Esophagus muscularis mucosa (tissue), 4 donors: Measurements from ENCODE around the gene SECTM1. TPM values are rescaled to one million over a fixed set of nuclear protein-coding genes. Genes with fewer than 3 reads are reported as not detected.

ENCODE experiments used
- DNase-seq: peaks from one replicate; pipeline ENCODE4 v3.0.0-alpha.2; 2017; ENCODE audit errors: extremely low spot score
- H3K27ac ChIP-seq, 4 donors: fragments of 200-600 bp; sonication (generic); replicated peaks in 1 of 4; 1 replicate in 3 of 4; 2 replicates in 1 of 4; pipeline ENCODE4 v1.5.1; 2016 to 2019; ENCODE audit warnings: mild to moderate bottlenecking in 1 of 4
- H3K27me3 ChIP-seq, 4 donors: fragments of 200-600 bp; sonication (generic); one replicate each; pipeline versions ENCODE4 v1.5.1 to v1.6.0; 2016 to 2019
- H3K36me3 ChIP-seq, 4 donors: fragments of 200-600 bp; sonication (generic); one replicate each; pipeline ENCODE4 v1.5.1; 2016 to 2019
- H3K4me1 ChIP-seq, 4 donors: fragments of 200-600 bp; sonication (generic); one replicate each; pipeline ENCODE4 v1.5.1; 2016 to 2019
- H3K4me3 ChIP-seq, 4 donors: fragments of 200-600 bp; sonication (generic); 1 replicate in 2 of 4; 2 replicates in 2 of 4; pipeline ENCODE4 v1.5.1; 2016 to 2019; ENCODE audit warnings: mild to moderate bottlenecking in 4 of 4, moderate library complexity in 1 of 4
- H3K9me3 ChIP-seq, 4 donors: fragments of 200-600 bp; sonication (generic); 1 replicate in 3 of 4; 2 replicates in 1 of 4; pipeline ENCODE4 v1.5.1; 2016 to 2019
- CTCF ChIP-seq, 3 experiments: fragments of 200-600 bp in 2 of 3; fragments of 450-650 bp in 1 of 3; sonication (generic) in 2 of 3; IDR thresholded peaks; one replicate each; pipeline ENCODE4 v1.5.1; 2017 to 2019; ENCODE audit warnings: antibody characterized with exemption in 3 of 3, mild to moderate bottlenecking in 2 of 3, moderate library complexity in 1 of 3
- EP300 ChIP-seq: sonication (generic); formaldehyde crosslinking; IDR thresholded peaks from one replicate; pipeline ENCODE4 v1.6.1; 2017; ENCODE audit warnings: antibody characterized with exemption
- POLR2A ChIP-seq: fragments of 450-650 bp; IDR thresholded peaks from one replicate; pipeline ENCODE4 v1.6.1; 2017; ENCODE audit warnings: antibody characterized with exemption, moderate library complexity, mild to moderate bottlenecking, low read depth
- POLR2AphosphoS5 ChIP-seq, 2 donors: sonication (generic); formaldehyde crosslinking; IDR thresholded peaks; one replicate each; pipeline ENCODE4 v1.6.1; 2017; ENCODE audit warnings: antibody characterized with exemption in 2 of 2
- WGBS: methylation state at CpG from one replicate; pipeline ENCODE4 v1.1.5; 2018; 5-methylcytosine and 5-hydroxymethylcytosine counted together
- intact Hi-C: fragments of 100-400 bp; cut with DNase I; formaldehyde crosslinking; loops from one replicate; pipeline ENCODE4 v1.15.1; 2023
- total RNA-seq, 4 donors: library from RNA; depleted of rRNA; stranded (reverse); fragments of >200 nt; gene quantifications; one replicate each; pipeline versions ENCODE4 v1.1.0 to v1.2.1, GENCODE V29; 2016

The SECTM1 gene
- total RNA-seq, 4 donors from 2014 or later: 10.0 to 41.1 (median 22.2) TPM

- 71% methylated on average over 11 of the region's 23 CpGs for WGBS
- intact Hi-C loops: loop anchor here (2.0 kb wide), 1 partner anchor 19 kb away; no protein-coding TSS in a partner anchor
Observed at GRCh38 chr17:82301916-82302567, 31.5 kb downstream of the SECTM1 start.

GRCh38 chr17:82301300-82301915 lies 32.2 kb downstream of the SECTM1 start:
- WGBS: 87% methylated on average over 6 of the region's 12 CpGs
- Histone ChIP-seq H3K4me3 (no peak overlapping the region), H3K27me3 (no peaks in the 10 kb centered on the region), H3K9me3 (no peaks in the 10 kb centered on the region), H3K4me1 (peaks cover 38 to 42% (median 39%) of the 10 kb centered on the region in 4 donors), H3K36me3 (no peaks in the 10 kb centered on the region), H3K27ac (no peak overlapping the region)
- intact Hi-C loops: loop anchor here (2.0 kb wide), 1 partner anchor 19 kb away; no protein-coding TSS in a partner anchor
- no peak for DNase-seq
- no peak for TF ChIP-seq EP300
- TF ChIP-seq CTCF (IDR thresholded peaks at IDR 0.05): no peak
- TF ChIP-seq POLR2A: no peak
- TF ChIP-seq POLR2AphosphoS5 (IDR thresholded peaks at IDR 0.05): no peak

More at GRCh38 chr17:82301916-82302567, 31.5 kb downstream of the SECTM1 start:
- no peak for DNase-seq
- Histone ChIP-seq H3K4me3 (no peak overlapping the region), H3K27me3 (no peaks in the 10 kb centered on the region), H3K4me1 (peaks cover 32 to 36% (median 33%) of the 10 kb centered on the region in 4 donors), H3K36me3 (no peaks in the 10 kb centered on the region), H3K9me3 (no peaks in the 10 kb centered on the region), H3K27ac (no peak overlapping the region)
- TF ChIP-seq CTCF (IDR thresholded peaks at IDR 0.05): no peak
- no peak for TF ChIP-seq POLR2AphosphoS5 (IDR thresholded peaks at IDR 0.05)
- no peak for TF ChIP-seq EP300
- TF ChIP-seq POLR2A: no peak

GRCh38 chr17:82300707-82301270 lies 32.8 kb downstream of the SECTM1 start:
- TF ChIP-seq POLR2AphosphoS5 (IDR thresholded peaks at IDR 0.05) (peak in 1 of 2 donors; percentile 51), POLR2A (no peak), CTCF (IDR thresholded peaks at IDR 0.05) (peak; percentile 67 to 87 (median 83)), EP300 (no peak)
- intact Hi-C loops: loop anchor here (2.0 kb wide), 1 partner anchor 20 kb away; no protein-coding TSS in a partner anchor
- no peak for DNase-seq
- Histone ChIP-seq H3K27me3 (no peaks in the 10 kb centered on the region), H3K4me1 (peaks cover 41 to 48% (median 43%) of the 10 kb centered on the region in 4 donors), H3K4me3 (no peak overlapping the region), H3K27ac (no peak overlapping the region), H3K9me3 (no peaks in the 10 kb centered on the region), H3K36me3 (no peaks in the 10 kb centered on the region)
- WGBS: 35% methylated on average over 19 of the region's 21 CpGs

- no peaks in the 10 kb centered on the region for H3K36me3 ChIP-seq
- no peak for DNase-seq
- no peaks in the 10 kb centered on the region for H3K9me3 ChIP-seq
- peaks cover 41 to 54% (median 48%) of the 10 kb centered on the region in 4 donors for H3K4me1 ChIP-seq
- WGBS: 99% methylated on average over 7 of the region's 13 CpGs
- no peak overlapping the region for H3K27ac ChIP-seq
- no peak overlapping the region for H3K4me3 ChIP-seq
- intact Hi-C loops: loop anchor here (2.0 kb wide), 1 partner anchor 21 kb away; no protein-coding TSS in a partner anchor
- TF ChIP-seq POLR2A: no peak
- no peak for TF ChIP-seq POLR2AphosphoS5 (IDR thresholded peaks at IDR 0.05)
- TF ChIP-seq CTCF (IDR thresholded peaks at IDR 0.05): no peak
- TF ChIP-seq EP300: no peak
- H3K27me3 ChIP-seq: no peaks in the 10 kb centered on the region
Observed at GRCh38 chr17:82300228-82300627, 33.3 kb downstream of the SECTM1 start.
